ENCODE measurements around the gene CCNF.

Gene CCNF

GRCh38 chr16:2472885-2473445 is 43.7 kb downstream of the CCNF start:
- no peak for TF ChIP-seq CTCF (IDR thresholded peaks at IDR 0.05; ENCODE audit: unreplicated experiment in 3 of 3)
- H3K9me3 Mint-ChIP-seq: no peaks in the 10 kb centered on the region
- H3K4me1 Mint-ChIP-seq: peaks cover 35% of the 10 kb centered on the region
- H3K4me3 Mint-ChIP-seq: peak overlapping the region; percentile 78 to 85 (median 85)
- no peaks in the 10 kb centered on the region for H3K36me3 Mint-ChIP-seq (ENCODE audit: low read depth)
- peak overlapping the region in 2 of 3 experiments; percentile 54 to 82 for H3K27ac Mint-ChIP-seq
- peaks cover 9% of the 10 kb centered on the region for H3K27me3 Mint-ChIP-seq (ENCODE audit: low read depth)

DNA sequence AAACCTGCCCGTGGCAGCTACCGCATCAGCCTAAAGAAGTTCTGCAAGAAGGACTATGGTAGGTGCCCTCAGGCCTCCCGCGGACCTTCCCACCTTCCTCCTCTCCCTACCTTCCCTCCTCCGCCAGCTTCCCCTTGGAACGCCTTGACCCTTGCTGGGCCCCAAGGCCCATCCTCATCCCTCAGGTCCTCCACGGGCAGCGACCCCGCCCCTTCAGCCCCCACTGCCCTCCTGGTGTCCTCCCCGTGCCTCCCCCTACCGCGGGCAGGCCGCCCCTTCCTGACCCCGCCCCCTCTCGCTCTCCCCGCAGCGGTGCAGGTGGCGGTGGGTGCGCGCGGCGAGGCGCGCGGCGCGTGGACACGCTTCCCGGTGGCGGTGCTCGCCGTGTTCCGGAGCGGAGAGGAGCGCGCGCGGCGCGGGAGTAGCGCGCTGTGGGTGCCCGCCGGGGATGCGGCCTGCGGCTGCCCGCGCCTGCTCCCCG is 44.2 kb downstream of the CCNF start:
- peak overlapping the region in 2 of 3 experiments; percentile 54 to 82 for H3K27ac Mint-ChIP-seq
- no peaks in the 10 kb centered on the region for H3K9me3 Mint-ChIP-seq
- H3K36me3 Mint-ChIP-seq (ENCODE audit: low read depth): no peaks in the 10 kb centered on the region
- H3K4me3 Mint-ChIP-seq: peak overlapping the region; percentile 78 to 85 (median 85)
- peaks cover 9% of the 10 kb centered on the region for H3K27me3 Mint-ChIP-seq (ENCODE audit: low read depth)
- H3K4me1 Mint-ChIP-seq: peaks cover 39% of the 10 kb centered on the region
- TF ChIP-seq CTCF (IDR thresholded peaks at IDR 0.05; ENCODE audit: unreplicated experiment in 3 of 3): no peak

DNA sequence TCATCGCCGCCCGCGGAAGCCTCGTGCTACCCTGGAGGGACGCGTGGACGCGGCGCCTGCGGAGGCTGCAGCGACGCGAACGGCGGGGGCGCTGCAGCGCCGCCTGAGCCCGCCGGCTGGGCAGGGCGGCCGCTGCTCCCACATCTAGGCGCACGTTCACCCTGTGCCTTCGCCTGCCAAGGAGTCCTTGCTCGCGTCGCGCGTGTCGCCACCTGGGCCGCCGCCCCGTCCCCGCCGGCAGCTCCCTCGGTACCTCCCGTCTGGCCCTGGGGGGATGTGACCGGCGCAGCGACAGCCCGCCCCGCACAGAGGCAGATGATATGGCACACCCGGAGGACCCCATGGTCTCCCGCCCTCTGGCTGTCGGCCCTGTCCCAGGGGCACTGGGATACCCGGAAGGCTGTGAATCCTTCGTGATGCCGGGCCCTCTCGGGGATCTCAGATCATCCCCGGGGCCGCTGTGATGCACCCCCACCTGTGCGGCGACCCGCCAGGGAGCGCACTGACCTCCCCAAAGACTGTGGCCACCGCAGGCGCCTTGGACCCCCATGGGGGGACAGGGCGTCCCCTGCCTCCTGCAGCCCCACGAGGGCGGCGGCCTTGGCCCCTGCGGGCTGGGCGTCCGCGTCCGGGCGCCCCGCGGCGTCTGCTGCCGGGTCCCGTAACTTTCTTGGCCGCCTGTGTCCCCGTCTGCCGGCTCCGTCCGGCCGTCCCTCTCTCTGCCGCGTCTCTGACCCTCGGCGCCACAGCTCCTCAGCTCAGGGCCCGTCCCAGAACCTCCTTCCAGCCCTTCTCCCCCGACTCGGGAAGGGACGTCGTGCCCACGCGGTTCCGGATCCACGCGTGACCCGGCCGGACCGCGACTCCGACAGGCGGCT is 45.0 kb downstream of the CCNF start:
- H3K27ac Mint-ChIP-seq: no peak overlapping the region
- peak overlapping the region; percentile 75 to 81 (median 77) for H3K4me3 Mint-ChIP-seq
- H3K27me3 Mint-ChIP-seq (ENCODE audit: low read depth): peaks cover 9% of the 10 kb centered on the region
- H3K9me3 Mint-ChIP-seq: no peaks in the 10 kb centered on the region
- H3K4me1 Mint-ChIP-seq: peaks cover 39% of the 10 kb centered on the region
- peak; percentile 11 to 33 (median 33) for TF ChIP-seq CTCF (IDR thresholded peaks at IDR 0.05; ENCODE audit: unreplicated experiment in 3 of 3)
- no peaks in the 10 kb centered on the region for H3K36me3 Mint-ChIP-seq (ENCODE audit: low read depth)

DNA sequence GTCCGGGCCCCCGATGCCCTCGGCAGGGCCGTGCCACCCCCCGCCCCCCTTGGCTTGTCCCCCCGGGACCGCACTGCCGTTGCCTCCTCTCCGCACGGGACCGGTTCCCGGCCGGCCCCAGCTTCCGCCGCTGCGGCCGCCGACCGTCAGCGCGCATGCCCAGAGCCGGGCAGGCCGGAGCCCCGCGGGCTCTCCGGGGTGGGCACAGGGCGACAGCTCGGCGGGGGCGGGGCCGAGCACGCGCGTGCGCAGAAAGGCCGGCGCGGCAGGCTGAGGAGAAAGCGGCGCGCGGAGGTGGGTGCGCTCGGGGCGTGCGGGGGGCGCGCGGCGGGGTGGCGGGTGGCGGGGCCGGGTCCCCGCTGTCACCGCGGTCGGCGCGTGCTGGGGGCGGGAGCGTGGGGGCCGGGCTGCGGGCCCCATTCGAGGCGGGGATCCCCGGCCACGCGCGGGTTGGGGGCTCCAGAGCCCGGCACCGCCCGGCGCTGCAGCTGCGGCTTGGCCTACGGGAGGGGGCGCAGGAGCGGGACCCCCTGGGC is 45.7 kb downstream of the CCNF start, which contains the start of gene TBC1D24:
Gene TBC1D24 (plus strand): TSS at position 251 of the 536 bp plus-strand sequence. CDS start 21,022 bp downstream, outside the sequence.
- H3K4me1 Mint-ChIP-seq: peaks cover 33% of the 10 kb centered on the region
- H3K4me3 Mint-ChIP-seq: peak within 1 kb of the TSS; percentile 77 to 85 (median 85)
- H3K27me3 Mint-ChIP-seq (ENCODE audit: low read depth): peaks cover 9% of the 10 kb centered on the region
- H3K36me3 Mint-ChIP-seq (ENCODE audit: low read depth): no peaks in the 10 kb centered on the region
- no peak for TF ChIP-seq CTCF (IDR thresholded peaks at IDR 0.05; ENCODE audit: unreplicated experiment in 3 of 3)
- peak within 1 kb of the TSS in 1 of 3 experiments; percentile 72 for H3K27ac Mint-ChIP-seq
- no peaks in the 10 kb centered on the region for H3K9me3 Mint-ChIP-seq

GRCh38 chr16:2475413-2476344 is 46.4 kb downstream of the CCNF start:
- peaks cover 9% of the 10 kb centered on the region for H3K27me3 Mint-ChIP-seq (ENCODE audit: low read depth)
- no peak for TF ChIP-seq CTCF (IDR thresholded peaks at IDR 0.05; ENCODE audit: unreplicated experiment in 3 of 3)
- H3K27ac Mint-ChIP-seq: peak overlapping the region in 1 of 3 experiments; percentile 72
- peaks cover 26% of the 10 kb centered on the region for H3K4me1 Mint-ChIP-seq
- H3K9me3 Mint-ChIP-seq: no peaks in the 10 kb centered on the region
- H3K4me3 Mint-ChIP-seq: peak overlapping the region; percentile 76 to 85 (median 85)
- no peaks in the 10 kb centered on the region for H3K36me3 Mint-ChIP-seq (ENCODE audit: low read depth)

Measured in nephron (organoid).